ENCODE data around the gene OFD1. TPM values are rescaled to one million over a fixed set of nuclear protein-coding genes. Genes with fewer than 3 reads are reported as not detected.

The OFD1 gene
- polyA plus RNA-seq, 2 of the 4 experiments (the other 2 are of a cell fraction): 14.8 to 24.9 TPM

DNA sequence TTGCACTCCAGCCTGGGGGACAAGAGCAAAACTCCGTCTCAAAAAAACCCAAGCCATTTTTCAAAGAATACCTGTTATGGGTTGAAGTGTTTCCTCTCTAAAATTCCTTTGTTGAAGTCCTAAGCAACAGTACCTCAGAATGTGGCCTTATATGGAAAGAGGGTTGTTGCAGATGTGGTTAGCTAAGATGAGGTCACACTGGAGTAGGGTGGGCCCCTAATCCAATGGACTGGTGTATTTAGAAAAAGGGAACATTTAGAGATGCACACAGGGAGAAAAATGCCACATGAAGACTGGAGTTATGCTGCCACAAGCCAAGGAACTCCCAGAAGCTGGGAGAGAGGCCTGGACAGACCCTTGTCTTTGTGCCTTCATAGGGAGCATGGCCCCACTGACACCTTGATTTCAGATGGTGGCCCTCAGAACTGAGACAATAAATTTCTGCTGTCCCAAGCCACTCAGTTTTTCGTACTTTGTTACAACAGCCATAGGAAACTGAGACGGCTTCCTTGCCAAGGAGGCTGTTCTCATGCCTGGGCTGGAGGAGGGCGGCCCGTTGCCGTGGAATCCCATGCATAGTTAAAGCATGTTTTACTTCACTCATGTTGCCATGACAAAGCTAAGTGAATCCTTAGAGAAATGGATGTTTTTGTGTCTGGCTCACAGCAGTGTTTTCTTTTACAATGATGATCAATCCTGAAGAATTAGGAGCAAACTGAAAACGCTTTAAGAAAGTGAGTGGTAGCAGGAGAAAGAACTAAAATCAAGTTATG is 16.7 kb upstream of the OFD1 start:
- POLR2A ChIA-PET: no interaction called here
- FAIRE-seq (peak; percentile 7), ATAC-seq (no peak), DNase-seq (ENCODE audit: low read depth in 1 of 2, low spot score in 1 of 2) (no peak)
- Histone ChIP-seq H3K4me3 (no peak overlapping the region), H3K4me2 (no peak overlapping the region), H3K27ac (no peak overlapping the region), H3K9me3 (no peaks in the 10 kb centered on the region), H3K4me1 (peaks cover 8% of the 10 kb centered on the region; the same call in 1 of the 3 replicates)
- TF ChIP-seq, protein P1, sequence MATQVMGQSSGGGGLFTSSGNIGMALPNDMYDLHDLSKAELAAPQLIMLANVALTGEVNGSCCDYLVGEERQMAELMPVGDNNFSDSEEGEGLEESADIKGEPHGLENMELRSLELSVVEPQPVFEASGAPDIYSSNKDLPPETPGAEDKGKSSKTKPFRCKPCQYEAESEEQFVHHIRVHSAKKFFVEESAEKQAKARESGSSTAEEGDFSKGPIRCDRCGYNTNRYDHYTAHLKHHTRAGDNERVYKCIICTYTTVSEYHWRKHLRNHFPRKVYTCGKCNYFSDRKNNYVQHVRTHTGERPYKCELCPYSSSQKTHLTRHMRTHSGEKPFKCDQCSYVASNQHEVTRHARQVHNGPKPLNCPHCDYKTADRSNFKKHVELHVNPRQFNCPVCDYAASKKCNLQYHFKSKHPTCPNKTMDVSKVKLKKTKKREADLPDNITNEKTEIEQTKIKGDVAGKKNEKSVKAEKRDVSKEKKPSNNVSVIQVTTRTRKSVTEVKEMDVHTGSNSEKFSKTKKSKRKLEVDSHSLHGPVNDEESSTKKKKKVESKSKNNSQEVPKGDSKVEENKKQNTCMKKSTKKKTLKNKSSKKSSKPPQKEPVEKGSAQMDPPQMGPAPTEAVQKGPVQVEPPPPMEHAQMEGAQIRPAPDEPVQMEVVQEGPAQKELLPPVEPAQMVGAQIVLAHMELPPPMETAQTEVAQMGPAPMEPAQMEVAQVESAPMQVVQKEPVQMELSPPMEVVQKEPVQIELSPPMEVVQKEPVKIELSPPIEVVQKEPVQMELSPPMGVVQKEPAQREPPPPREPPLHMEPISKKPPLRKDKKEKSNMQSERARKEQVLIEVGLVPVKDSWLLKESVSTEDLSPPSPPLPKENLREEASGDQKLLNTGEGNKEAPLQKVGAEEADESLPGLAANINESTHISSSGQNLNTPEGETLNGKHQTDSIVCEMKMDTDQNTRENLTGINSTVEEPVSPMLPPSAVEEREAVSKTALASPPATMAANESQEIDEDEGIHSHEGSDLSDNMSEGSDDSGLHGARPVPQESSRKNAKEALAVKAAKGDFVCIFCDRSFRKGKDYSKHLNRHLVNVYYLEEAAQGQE (IDR thresholded peaks at IDR 0.05): no peak
- TF ChIP-seq CBX8 (IDR thresholded peaks at IDR 0.05): no peak
- no peak for TF ChIP-seq EHF (CRISPR knock-in tag; IDR thresholded peaks at IDR 0.05)
- TF ChIP-seq CHD4 (IDR thresholded peaks at IDR 0.05; ENCODE audit: borderline replicate concordance): no peak
- no peak for TF ChIP-seq TFCP2L1 (CRISPR knock-in tag; IDR thresholded peaks at IDR 0.05)
- no peak for TF ChIP-seq EP300 (IDR thresholded peaks at IDR 0.05)
- no peak for TF ChIP-seq HOXA7 (CRISPR knock-in tag; IDR thresholded peaks at IDR 0.05)
- TF ChIP-seq POLR2AphosphoS2 (conservative IDR thresholded peaks at IDR 0.05; ENCODE audit: low read length): no peak
- no peak for TF ChIP-seq SMC3 (IDR thresholded peaks at IDR 0.05)
- TF ChIP-seq PHF8 (IDR thresholded peaks at IDR 0.05; ENCODE audit: borderline replicate concordance, low read depth): no peak
- CTCF ChIA-PET: no interaction called here
- WGBS (ENCODE audit: missing lambda C conversion rate): 92% methylated on average over 7 of the region's 7 CpGs

DNA sequence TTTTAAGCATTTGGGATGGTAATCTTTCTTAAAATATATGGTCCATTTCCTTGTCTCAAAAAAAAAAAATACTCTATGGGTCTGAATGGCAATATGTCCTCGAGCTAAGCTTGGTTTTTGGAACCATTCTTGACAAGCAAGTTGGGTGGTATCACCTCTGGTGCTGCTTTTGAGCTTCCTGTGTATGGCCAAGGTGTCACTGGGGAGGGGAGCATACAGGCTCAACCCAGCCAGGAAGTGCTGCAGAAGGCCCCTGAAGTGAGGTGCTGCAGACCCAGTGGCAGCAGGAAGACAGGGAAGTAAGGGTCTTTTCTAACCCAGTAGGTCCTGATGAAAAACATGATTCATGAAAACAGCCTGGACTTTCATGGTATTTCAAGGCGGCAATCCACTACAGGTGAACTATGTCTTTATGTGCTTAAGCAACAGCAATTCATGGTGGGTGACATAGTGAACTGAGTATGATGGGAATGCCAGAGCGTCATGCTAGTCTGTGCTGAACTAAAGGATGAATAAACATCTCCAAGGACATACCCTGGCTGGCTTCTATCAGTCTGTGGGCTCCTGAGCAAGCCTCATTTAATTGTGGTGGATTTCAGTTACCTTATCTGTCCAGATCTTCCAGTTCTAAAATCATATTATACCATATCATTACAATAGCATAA is 15.2 kb upstream of the OFD1 start:
- H3K27ac ChIP-seq: no peak overlapping the region
- ATAC-seq: no peak
- TF ChIP-seq MAZ (IDR thresholded peaks at IDR 0.05; ENCODE audit: borderline replicate concordance, low read depth, low read length): no peak
- no peak for TF ChIP-seq HMGXB4 (CRISPR knock-in tag; IDR thresholded peaks at IDR 0.05; ENCODE audit: borderline replicate concordance)
- no peak for TF ChIP-seq POLR2AphosphoS2 (conservative IDR thresholded peaks at IDR 0.05; ENCODE audit: low read length)
- TF ChIP-seq, protein P2, sequence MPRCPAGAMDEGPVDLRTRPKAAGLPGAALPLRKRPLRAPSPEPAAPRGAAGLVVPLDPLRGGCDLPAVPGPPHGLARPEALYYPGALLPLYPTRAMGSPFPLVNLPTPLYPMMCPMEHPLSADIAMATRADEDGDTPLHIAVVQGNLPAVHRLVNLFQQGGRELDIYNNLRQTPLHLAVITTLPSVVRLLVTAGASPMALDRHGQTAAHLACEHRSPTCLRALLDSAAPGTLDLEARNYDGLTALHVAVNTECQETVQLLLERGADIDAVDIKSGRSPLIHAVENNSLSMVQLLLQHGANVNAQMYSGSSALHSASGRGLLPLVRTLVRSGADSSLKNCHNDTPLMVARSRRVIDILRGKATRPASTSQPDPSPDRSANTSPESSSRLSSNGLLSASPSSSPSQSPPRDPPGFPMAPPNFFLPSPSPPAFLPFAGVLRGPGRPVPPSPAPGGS (IDR thresholded peaks at IDR 0.05): no peak
- TF ChIP-seq, protein P1 (IDR thresholded peaks at IDR 0.05): no peak
- no peak for TF ChIP-seq KDM1A (IDR thresholded peaks at IDR 0.05; ENCODE audit: low read depth)
- TF ChIP-seq, protein P3, sequence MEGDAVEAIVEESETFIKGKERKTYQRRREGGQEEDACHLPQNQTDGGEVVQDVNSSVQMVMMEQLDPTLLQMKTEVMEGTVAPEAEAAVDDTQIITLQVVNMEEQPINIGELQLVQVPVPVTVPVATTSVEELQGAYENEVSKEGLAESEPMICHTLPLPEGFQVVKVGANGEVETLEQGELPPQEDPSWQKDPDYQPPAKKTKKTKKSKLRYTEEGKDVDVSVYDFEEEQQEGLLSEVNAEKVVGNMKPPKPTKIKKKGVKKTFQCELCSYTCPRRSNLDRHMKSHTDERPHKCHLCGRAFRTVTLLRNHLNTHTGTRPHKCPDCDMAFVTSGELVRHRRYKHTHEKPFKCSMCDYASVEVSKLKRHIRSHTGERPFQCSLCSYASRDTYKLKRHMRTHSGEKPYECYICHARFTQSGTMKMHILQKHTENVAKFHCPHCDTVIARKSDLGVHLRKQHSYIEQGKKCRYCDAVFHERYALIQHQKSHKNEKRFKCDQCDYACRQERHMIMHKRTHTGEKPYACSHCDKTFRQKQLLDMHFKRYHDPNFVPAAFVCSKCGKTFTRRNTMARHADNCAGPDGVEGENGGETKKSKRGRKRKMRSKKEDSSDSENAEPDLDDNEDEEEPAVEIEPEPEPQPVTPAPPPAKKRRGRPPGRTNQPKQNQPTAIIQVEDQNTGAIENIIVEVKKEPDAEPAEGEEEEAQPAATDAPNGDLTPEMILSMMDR (IDR thresholded peaks at IDR 0.05): no peak
- TF ChIP-seq CHD2 (IDR thresholded peaks at IDR 0.05; ENCODE audit: low read length, partially characterized antibody): no peak
- TF ChIP-seq ZSCAN20 (CRISPR knock-in tag; IDR thresholded peaks at IDR 0.05): no peak
- no peak for TF ChIP-seq ZC3H11A (IDR thresholded peaks at IDR 0.05)
- TF ChIP-seq HDAC2 (IDR thresholded peaks at IDR 0.05): no peak
- no peaks in the 10 kb centered on the region for H3K9me3 ChIP-seq
- DNase-seq (ENCODE audit: low read depth in 1 of 2, low spot score in 1 of 2): no peak
- no peak for FAIRE-seq
- no peak overlapping the region for H3K4me3 ChIP-seq
- H3K4me2 ChIP-seq: no peak overlapping the region
- ChIA-PET POLR2A (no interaction called here), CTCF (interaction anchor here (0.7 to 1.0 kb wide), 2 partner anchors 8 to 829 kb away, joined by 3 to 5 read pairs; no protein-coding TSS in a partner anchor)
- peaks cover 8% of the 10 kb centered on the region; the same call in 1 of the 3 replicates for H3K4me1 ChIP-seq
- WGBS (ENCODE audit: missing lambda C conversion rate): 91% methylated on average over 3 of the region's 3 CpGs

Data from A549 (cell line).